ENCODE measurements around the gene ARHGAP10.

DNA sequence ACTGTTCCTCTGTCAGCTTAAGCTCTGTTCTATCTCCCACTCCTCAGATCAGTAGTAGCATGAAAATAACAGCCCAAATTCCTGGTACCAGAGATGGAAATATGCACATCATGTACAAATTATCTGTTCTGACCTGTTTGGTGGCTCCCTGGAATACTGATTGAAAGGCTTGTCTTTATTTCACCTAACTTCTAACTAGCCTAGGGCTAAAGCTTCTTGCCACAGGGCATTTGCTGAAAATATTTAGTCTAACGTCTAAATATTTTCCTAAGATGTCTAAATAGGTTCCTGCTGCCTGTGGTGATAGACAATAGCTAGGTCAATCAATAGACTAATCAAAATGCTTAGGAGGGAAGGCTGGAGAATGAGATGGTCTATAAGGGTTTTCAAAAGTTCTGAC, 35.0 kb upstream of the ARHGAP10 start:
- TF ChIP-seq, protein P1, sequence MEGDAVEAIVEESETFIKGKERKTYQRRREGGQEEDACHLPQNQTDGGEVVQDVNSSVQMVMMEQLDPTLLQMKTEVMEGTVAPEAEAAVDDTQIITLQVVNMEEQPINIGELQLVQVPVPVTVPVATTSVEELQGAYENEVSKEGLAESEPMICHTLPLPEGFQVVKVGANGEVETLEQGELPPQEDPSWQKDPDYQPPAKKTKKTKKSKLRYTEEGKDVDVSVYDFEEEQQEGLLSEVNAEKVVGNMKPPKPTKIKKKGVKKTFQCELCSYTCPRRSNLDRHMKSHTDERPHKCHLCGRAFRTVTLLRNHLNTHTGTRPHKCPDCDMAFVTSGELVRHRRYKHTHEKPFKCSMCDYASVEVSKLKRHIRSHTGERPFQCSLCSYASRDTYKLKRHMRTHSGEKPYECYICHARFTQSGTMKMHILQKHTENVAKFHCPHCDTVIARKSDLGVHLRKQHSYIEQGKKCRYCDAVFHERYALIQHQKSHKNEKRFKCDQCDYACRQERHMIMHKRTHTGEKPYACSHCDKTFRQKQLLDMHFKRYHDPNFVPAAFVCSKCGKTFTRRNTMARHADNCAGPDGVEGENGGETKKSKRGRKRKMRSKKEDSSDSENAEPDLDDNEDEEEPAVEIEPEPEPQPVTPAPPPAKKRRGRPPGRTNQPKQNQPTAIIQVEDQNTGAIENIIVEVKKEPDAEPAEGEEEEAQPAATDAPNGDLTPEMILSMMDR (IDR thresholded peaks at IDR 0.05), result no peak
- no peak for TF ChIP-seq POLR2A (IDR thresholded peaks at IDR 0.05)

Measured in esophagus squamous epithelium (tissue), 4 donors.